K562 (cell line): ENCODE data around the gene RMND5A. TPM values are rescaled to one million over a fixed set of nuclear protein-coding genes. Genes with fewer than 3 reads are reported as not detected.

Source experiments
- CBX3 ChIP-seq, 2 experiments: IDR thresholded peaks; 1 replicate in 1 of 2; 2 replicates in 1 of 2; pipeline ENCODE4 v1.6.1; 2012; ENCODE audit warnings: inconsistent platforms in 2 of 2, low read length in 2 of 2, borderline replicate concordance in 1 of 2, control low read depth in 1 of 2
- HEY1 ChIP-seq: fragments of 250-450 bp; sonication (Bioruptor Pico); IDR thresholded peaks from 2 replicates; pipeline ENCODE4 v1.5.0; 2020; ENCODE audit warnings: mild to moderate bottlenecking, moderate library complexity, borderline replicate concordance
- HNRNPLL ChIP-seq: fragments of 200-400 bp; formaldehyde crosslinking; IDR thresholded peaks from 2 replicates; pipeline ENCODE4 v1.6.1; 2017; ENCODE audit warnings: low read length, low read depth, mild to moderate bottlenecking; ENCODE audit not compliant: poor library complexity, severe bottlenecking
- KDM2B ChIP-seq: fragments of 250-450 bp; sonication (Bioruptor Pico); IDR thresholded peaks from 2 replicates; pipeline ENCODE4 v1.8.0; 2021; ENCODE audit warnings: mild to moderate bottlenecking, moderate library complexity
- NR4A1 ChIP-seq, 2 experiments: fragments of 250-450 bp in 1 of 2; fragments of 450-650 bp in 1 of 2; sonication (Bioruptor Pico) in 1 of 2; IDR thresholded peaks; 2 replicates each; pipeline versions ENCODE4 v1.4.0 to v1.6.1; 2016 to 2020; ENCODE audit warnings: mild to moderate bottlenecking in 2 of 2, missing compliant biosample characterization in 1 of 2, missing genetic modification characterization in 1 of 2, moderate library complexity in 1 of 2
- SMARCC2 ChIP-seq: fragments of 450-650 bp; IDR thresholded peaks from 2 replicates; pipeline ENCODE4 v1.6.1; 2017; ENCODE audit warnings: antibody characterized with exemption, moderate library complexity, mild to moderate bottlenecking, low read depth
- ZNF274 ChIP-seq: IDR thresholded peaks from 2 replicates; pipeline ENCODE4 v1.6.1; 2011; ENCODE audit warnings: low read depth, mild to moderate bottlenecking, low read length, moderate library complexity, borderline replicate concordance
- ZZZ3 ChIP-seq: fragments of 450-650 bp; IDR thresholded peaks from 2 replicates; pipeline ENCODE4 v1.6.1; 2016; ENCODE audit warnings: antibody characterized with exemption, mild to moderate bottlenecking, moderate library complexity
- polyA plus RNA-seq, 8 experiments: library from polyadenylated mRNA; depleted of rRNA in 4 of 8; stranded (reverse) in 5 of 8; unstranded in 3 of 8; fragments of >200 nt; fragmentation: Nextera tagmentation in 2 of 8; fragmentation: Illumina TruSeq in 1 of 8; extraction: Ambion mirVana in 2 of 8; extraction: Trizol in 1 of 8; gene quantifications; 2 replicates each; pipeline versions ENCODE4 v1.2.1 to v1.2.3, GENCODE V29; 2011 to 2014; ENCODE audit warnings: inconsistent platforms in 1 of 8, missing spikeins in 1 of 8
- total RNA-seq, 7 experiments: library from RNA; depleted of rRNA in 6 of 7; stranded (reverse); fragments of >200 nt in 6 of 7; fragmentation: Illumina TruSeq in 2 of 7; extraction: Trizol in 2 of 7; gene quantifications; 2 replicates each; pipeline versions ENCODE4 v1.2.1 to v1.2.3, GENCODE V29; 2011 to 2021; ENCODE audit warnings: low replicate concordance in 1 of 7
- TF ChIP-seq, protein P1 (sequence below), 2 experiments: fragments of 450-650 bp; conservative IDR thresholded peaks; 2 replicates each; pipeline ENCODE4 v1.6.1; 2017; ENCODE audit warnings: mild to moderate bottlenecking in 2 of 2, moderate library complexity in 2 of 2
- TF ChIP-seq, protein P2 (sequence below): fragments of 250-450 bp; sonication (Bioruptor Pico); IDR thresholded peaks from 2 replicates; pipeline ENCODE4 v1.9.0; 2021; ENCODE audit warnings: mild to moderate bottlenecking, inconsistent platforms
- TF ChIP-seq, protein P3 (sequence below): fragments of 450-650 bp; IDR thresholded peaks from one replicate; pipeline ENCODE4 v1.6.1; 2018; ENCODE audit warnings: mild to moderate bottlenecking, moderate library complexity; ENCODE audit not compliant: partially characterized antibody
- TF ChIP-seq, protein P4 (sequence below): sonication (generic); formaldehyde crosslinking; IDR thresholded peaks from 2 replicates; pipeline ENCODE4 v1.8.1; 2023; ENCODE audit warnings: mild to moderate bottlenecking, missing genetic modification reagents
- TF ChIP-seq, protein P5 (sequence below): fragments of 150-350 bp; conservative IDR thresholded peaks from 2 replicates; pipeline ENCODE4 v1.6.1; 2014; ENCODE audit warnings: low read length

RMND5A gene
- total and polyA plus RNA-seq, 9 of the 15 experiments (the other 6 are each of a cell fraction or from before 2014, with no cell fraction given) = 13.2 to 43.5 (median 34.1) TPM

DNA sequence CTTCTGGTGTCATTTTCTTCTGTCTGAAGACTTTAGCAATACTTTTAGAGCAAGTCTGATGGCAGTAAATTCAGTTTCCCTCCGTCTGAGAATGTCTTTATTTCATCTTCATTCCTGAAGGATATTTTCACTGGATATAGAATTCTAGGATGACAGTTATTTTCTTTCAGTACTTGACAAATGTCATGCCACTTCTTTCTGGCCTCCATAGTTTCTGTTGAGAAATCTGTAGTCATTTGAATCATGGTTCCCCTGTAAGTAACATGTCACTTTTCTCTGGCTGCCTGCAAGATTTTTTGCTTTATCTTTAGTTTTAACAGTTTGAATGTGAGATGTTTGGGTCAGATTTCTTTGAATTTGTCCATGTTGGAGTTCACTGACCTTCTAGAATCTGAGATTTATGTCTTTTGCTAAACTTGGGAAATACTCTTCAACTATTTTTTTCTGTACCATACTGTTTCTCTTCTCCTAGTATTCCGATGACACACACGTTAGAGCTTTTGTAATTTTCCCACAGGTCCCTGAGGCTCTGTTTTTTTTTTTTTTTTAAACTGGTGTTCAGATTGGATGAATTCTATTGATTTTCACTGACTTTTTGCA lies 30.2 kb downstream of the RMND5A start (continued):
- TF ChIP-seq, protein P1, sequence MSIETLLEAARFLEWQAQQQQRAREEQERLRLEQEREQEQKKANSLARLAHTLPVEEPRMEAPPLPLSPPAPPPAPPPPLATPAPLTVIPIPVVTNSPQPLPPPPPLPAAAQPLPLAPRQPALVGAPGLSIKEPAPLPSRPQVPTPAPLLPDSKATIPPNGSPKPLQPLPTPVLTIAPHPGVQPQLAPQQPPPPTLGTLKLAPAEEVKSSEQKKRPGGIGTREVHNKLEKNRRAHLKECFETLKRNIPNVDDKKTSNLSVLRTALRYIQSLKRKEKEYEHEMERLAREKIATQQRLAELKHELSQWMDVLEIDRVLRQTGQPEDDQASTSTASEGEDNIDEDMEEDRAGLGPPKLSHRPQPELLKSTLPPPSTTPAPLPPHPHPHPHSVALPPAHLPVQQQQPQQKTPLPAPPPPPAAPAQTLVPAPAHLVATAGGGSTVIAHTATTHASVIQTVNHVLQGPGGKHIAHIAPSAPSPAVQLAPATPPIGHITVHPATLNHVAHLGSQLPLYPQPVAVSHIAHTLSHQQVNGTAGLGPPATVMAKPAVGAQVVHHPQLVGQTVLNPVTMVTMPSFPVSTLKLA (conservative IDR thresholded peaks at IDR 0.05) = no peak
- TF ChIP-seq, protein P2, sequence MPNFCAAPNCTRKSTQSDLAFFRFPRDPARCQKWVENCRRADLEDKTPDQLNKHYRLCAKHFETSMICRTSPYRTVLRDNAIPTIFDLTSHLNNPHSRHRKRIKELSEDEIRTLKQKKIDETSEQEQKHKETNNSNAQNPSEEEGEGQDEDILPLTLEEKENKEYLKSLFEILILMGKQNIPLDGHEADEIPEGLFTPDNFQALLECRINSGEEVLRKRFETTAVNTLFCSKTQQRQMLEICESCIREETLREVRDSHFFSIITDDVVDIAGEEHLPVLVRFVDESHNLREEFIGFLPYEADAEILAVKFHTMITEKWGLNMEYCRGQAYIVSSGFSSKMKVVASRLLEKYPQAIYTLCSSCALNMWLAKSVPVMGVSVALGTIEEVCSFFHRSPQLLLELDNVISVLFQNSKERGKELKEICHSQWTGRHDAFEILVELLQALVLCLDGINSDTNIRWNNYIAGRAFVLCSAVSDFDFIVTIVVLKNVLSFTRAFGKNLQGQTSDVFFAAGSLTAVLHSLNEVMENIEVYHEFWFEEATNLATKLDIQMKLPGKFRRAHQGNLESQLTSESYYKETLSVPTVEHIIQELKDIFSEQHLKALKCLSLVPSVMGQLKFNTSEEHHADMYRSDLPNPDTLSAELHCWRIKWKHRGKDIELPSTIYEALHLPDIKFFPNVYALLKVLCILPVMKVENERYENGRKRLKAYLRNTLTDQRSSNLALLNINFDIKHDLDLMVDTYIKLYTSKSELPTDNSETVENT (CRISPR knock-in tag) = no peak
- no peak for TF ChIP-seq HNRNPLL
- TF ChIP-seq HEY1 (CRISPR knock-in tag) = no peak
- TF ChIP-seq, protein P3, sequence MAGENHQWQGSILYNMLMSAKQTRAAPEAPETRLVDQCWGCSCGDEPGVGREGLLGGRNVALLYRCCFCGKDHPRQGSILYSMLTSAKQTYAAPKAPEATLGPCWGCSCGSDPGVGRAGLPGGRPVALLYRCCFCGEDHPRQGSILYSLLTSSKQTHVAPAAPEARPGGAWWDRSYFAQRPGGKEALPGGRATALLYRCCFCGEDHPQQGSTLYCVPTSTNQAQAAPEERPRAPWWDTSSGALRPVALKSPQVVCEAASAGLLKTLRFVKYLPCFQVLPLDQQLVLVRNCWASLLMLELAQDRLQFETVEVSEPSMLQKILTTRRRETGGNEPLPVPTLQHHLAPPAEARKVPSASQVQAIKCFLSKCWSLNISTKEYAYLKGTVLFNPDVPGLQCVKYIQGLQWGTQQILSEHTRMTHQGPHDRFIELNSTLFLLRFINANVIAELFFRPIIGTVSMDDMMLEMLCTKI = no peak
- TF ChIP-seq ZZZ3 = no peak
- TF ChIP-seq, protein P4, sequence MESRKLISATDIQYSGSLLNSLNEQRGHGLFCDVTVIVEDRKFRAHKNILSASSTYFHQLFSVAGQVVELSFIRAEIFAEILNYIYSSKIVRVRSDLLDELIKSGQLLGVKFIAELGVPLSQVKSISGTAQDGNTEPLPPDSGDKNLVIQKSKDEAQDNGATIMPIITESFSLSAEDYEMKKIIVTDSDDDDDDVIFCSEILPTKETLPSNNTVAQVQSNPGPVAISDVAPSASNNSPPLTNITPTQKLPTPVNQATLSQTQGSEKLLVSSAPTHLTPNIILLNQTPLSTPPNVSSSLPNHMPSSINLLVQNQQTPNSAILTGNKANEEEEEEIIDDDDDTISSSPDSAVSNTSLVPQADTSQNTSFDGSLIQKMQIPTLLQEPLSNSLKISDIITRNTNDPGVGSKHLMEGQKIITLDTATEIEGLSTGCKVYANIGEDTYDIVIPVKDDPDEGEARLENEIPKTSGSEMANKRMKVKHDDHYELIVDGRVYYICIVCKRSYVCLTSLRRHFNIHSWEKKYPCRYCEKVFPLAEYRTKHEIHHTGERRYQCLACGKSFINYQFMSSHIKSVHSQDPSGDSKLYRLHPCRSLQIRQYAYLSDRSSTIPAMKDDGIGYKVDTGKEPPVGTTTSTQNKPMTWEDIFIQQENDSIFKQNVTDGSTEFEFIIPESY (CRISPR knock-in tag) = no peak
- TF ChIP-seq SMARCC2 = no peak
- TF ChIP-seq KDM2B (CRISPR knock-in tag) = no peak
- TF ChIP-seq CBX3 (IDR thresholded peaks at IDR 0.05; ENCODE audit: borderline replicate concordance in 1 of 2, low read length in 2 of 2) = peak in 1 of 2 experiments; percentile 98; a peak in 2 of 3 replicates
- no peak for TF ChIP-seq ZNF274
- TF ChIP-seq, protein P5, sequence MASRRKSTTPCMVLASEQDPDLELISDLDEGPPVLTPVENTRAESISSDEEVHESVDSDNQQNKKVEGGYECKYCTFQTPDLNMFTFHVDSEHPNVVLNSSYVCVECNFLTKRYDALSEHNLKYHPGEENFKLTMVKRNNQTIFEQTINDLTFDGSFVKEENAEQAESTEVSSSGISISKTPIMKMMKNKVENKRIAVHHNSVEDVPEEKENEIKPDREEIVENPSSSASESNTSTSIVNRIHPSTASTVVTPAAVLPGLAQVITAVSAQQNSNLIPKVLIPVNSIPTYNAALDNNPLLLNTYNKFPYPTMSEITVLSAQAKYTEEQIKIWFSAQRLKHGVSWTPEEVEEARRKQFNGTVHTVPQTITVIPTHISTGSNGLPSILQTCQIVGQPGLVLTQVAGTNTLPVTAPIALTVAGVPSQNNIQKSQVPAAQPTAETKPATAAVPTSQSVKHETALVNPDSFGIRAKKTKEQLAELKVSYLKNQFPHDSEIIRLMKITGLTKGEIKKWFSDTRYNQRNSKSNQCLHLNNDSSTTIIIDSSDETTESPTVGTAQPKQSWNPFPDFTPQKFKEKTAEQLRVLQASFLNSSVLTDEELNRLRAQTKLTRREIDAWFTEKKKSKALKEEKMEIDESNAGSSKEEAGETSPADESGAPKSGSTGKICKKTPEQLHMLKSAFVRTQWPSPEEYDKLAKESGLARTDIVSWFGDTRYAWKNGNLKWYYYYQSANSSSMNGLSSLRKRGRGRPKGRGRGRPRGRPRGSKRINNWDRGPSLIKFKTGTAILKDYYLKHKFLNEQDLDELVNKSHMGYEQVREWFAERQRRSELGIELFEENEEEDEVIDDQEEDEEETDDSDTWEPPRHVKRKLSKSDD = no peak
- TF ChIP-seq NR4A1 (CRISPR knock-in tag; IDR thresholded peaks at IDR 0.05) = no peak
- TF ChIP-seq NR4A1 (tag; IDR thresholded peaks at IDR 0.05) = no peak
